ENCODE measurements around the gene CXCR4.
A peak's percentile ranks its signal among the peaks of the same experiment; 100 is the strongest.

The CXCR4 gene

GRCh38 chr2:136131484-136131960, 13.6 kb upstream of the CXCR4 start:
- no peak for DNase-seq

- DNase-seq = no peak
Measured at GRCh38 chr2:136130511-136130910, 12.6 kb upstream of the CXCR4 start.

- DNase-seq = no peak
Measured at GRCh38 chr2:136130045-136130444, 12.1 kb upstream of the CXCR4 start.

GRCh38 chr2:136129601-136130000, 11.7 kb upstream of the CXCR4 start:
- DNase-seq = no peak

GRCh38 chr2:136128905-136129304, 11.0 kb upstream of the CXCR4 start:
- no peak for DNase-seq

- no peak for DNase-seq
Measured at GRCh38 chr2:136128366-136128765, 10.4 kb upstream of the CXCR4 start.

- DNase-seq = no peak
Measured at GRCh38 chr2:136127356-136127755, 9.4 kb upstream of the CXCR4 start.

GRCh38 chr2:136126421-136126926, 8.5 kb upstream of the CXCR4 start:
- DNase-seq = no peak

- DNase-seq = no peak
Measured at GRCh38 chr2:136126021-136126420, 8.1 kb upstream of the CXCR4 start.

- DNase-seq = no peak
Measured at GRCh38 chr2:136125236-136125635, 7.3 kb upstream of the CXCR4 start.

GRCh38 chr2:136124805-136125204, 6.9 kb upstream of the CXCR4 start:
- no peak for DNase-seq

GRCh38 chr2:136122661-136123060, 4.7 kb upstream of the CXCR4 start:
- DNase-seq = no peak

- no peak for DNase-seq
Measured at GRCh38 chr2:136121204-136121910, 3.4 kb upstream of the CXCR4 start.

- no peak for DNase-seq
Measured at GRCh38 chr2:136119717-136120675, 2.0 kb upstream of the CXCR4 start.

GRCh38 chr2:136118819-136119716, 1.1 kb upstream of the CXCR4 start:
- DNase-seq = peak; percentile 55

GRCh38 chr2:136117391-136117841, 533 bp downstream of the CXCR4 start:
- DNase-seq = peak; percentile 52

GRCh38 chr2:136116813-136117390, 1.0 kb downstream of the CXCR4 start:
- DNase-seq = no peak

GRCh38 chr2:136116151-136116812, 1.7 kb downstream of the CXCR4 start:
- DNase-seq = no peak

- no peak for DNase-seq
Measured at GRCh38 chr2:136115183-136115761, 2.7 kb downstream of the CXCR4 start.

- DNase-seq = no peak
Measured at GRCh38 chr2:136114382-136114781, 3.6 kb downstream of the CXCR4 start.

Measured in left hindlimb (tissue), 1 donor.